Astrocyte of the cerebellum (primary cell): ENCODE data around the gene EFNA2.

ENCODE experiments used
- DNase-seq: peaks from one replicate; pipeline ENCODE4 v3.0.0-alpha.2; 2011; ENCODE audit warnings: low read depth
- H3K4me3 ChIP-seq: 2 replicates; pipeline ENCODE4 v1.5.1; 2011; ENCODE audit warnings: mild to moderate bottlenecking, low read depth, low read length, moderate library complexity
- in situ Hi-C: cut with HindIII; loops from 2 replicates; pipeline ENCODE4 v1.10.0; 2017; ENCODE audit warnings: low sequenced_read_pairs
- TF ChIP-seq, protein P1 (sequence below): IDR thresholded peaks from 2 replicates; pipeline ENCODE4 v1.5.1; 2012; ENCODE audit warnings: low read length, low read depth, moderate library complexity, mild to moderate bottlenecking; ENCODE audit errors: missing control alignments

Gene EFNA2

GRCh38 chr19:1258163-1258492 lies 27.5 kb upstream of the EFNA2 start:
- no peak for DNase-seq
- in situ Hi-C loops = no loop called here
- H3K4me3 ChIP-seq = no peak overlapping the region
- TF ChIP-seq, protein P1, sequence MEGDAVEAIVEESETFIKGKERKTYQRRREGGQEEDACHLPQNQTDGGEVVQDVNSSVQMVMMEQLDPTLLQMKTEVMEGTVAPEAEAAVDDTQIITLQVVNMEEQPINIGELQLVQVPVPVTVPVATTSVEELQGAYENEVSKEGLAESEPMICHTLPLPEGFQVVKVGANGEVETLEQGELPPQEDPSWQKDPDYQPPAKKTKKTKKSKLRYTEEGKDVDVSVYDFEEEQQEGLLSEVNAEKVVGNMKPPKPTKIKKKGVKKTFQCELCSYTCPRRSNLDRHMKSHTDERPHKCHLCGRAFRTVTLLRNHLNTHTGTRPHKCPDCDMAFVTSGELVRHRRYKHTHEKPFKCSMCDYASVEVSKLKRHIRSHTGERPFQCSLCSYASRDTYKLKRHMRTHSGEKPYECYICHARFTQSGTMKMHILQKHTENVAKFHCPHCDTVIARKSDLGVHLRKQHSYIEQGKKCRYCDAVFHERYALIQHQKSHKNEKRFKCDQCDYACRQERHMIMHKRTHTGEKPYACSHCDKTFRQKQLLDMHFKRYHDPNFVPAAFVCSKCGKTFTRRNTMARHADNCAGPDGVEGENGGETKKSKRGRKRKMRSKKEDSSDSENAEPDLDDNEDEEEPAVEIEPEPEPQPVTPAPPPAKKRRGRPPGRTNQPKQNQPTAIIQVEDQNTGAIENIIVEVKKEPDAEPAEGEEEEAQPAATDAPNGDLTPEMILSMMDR = no peak

GRCh38 chr19:1258707-1259205 lies 26.9 kb upstream of the EFNA2 start:
- no peak overlapping the region for H3K4me3 ChIP-seq
- TF ChIP-seq, protein P1 = no peak
- in situ Hi-C loops = no loop called here
- no peak for DNase-seq

DNA sequence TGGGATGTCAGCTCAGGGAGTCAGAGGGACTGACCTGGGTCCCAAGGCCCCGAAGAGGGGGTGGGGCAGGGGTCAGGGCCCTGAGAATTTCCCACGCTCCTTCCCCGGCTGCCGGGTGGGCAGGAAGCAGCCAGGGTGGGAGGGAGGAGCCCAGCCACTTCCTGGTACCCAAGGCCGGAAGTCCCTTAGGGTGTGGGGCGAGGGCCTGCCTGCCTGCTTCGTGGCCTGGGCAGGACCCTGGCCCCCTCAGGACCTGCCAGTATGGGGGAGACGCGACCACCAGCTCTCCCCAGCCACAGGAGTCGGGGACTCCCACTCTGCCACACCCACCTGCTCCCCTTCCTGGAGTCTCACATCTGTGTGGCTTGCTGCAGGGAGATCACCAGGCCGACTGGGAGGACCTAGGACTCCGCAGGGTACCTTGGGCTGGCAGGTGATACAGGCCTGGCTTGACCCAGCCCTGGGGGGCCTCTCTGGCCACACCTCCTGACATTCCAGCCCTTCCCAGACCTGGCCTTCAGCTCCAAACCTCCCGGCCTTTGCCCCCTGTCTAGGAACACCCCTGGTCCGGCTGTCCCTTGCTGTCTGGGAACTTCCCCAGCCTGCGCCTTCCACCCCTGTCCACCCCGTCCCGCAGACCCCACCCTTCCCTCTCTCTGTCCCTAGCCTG lies 26.3 kb upstream of the EFNA2 start:
- TF ChIP-seq, protein P1 = no peak
- DNase-seq = no peak
- in situ Hi-C loops = no loop called here
- no peak overlapping the region for H3K4me3 ChIP-seq

- DNase-seq = no peak
- H3K4me3 ChIP-seq = peak overlapping the region; percentile 6
- TF ChIP-seq, protein P1 = no peak
- in situ Hi-C loops = no loop called here
Measured at GRCh38 chr19:1259876-1260748, 25.6 kb upstream of the EFNA2 start.

- DNase-seq = peak; percentile 88
- in situ Hi-C loops = no loop called here
- TF ChIP-seq, protein P1 = no peak
- peak overlapping the region; percentile 53 for H3K4me3 ChIP-seq
Measured at GRCh38 chr19:1260749-1261537, 24.7 kb upstream of the EFNA2 start.

- DNase-seq = no peak
- TF ChIP-seq, protein P1 = peak; percentile 40
- peak overlapping the region; percentile 53 for H3K4me3 ChIP-seq
- in situ Hi-C loops = no loop called here
Measured at GRCh38 chr19:1261538-1261797, 24.2 kb upstream of the EFNA2 start.
